Measurements from ENCODE around the gene GALNT18.

The GALNT18 gene

GRCh38 chr11:11301212-11301611 lies 320.6 kb downstream of the GALNT18 start:
- no peak overlapping the region for H3K9ac ChIP-seq (ENCODE audit: low read depth in 1 of 2, low read length in 2 of 2)
- no peaks in the 10 kb centered on the region for H3K9me3 ChIP-seq (ENCODE audit: control insufficient read depth in 2 of 2, low read length in 2 of 2)
- H3K27me3 ChIP-seq (ENCODE audit: control insufficient read depth in 2 of 2, insufficient read depth in 2 of 2, low read length in 2 of 2): no peaks in the 10 kb centered on the region
- H3K36me3 ChIP-seq (ENCODE audit: control insufficient read depth in 2 of 2, insufficient read depth in 2 of 2, low read length in 2 of 2): no peaks in the 10 kb centered on the region
- H3K27ac ChIP-seq (ENCODE audit: low read depth in 2 of 2, low read length in 2 of 2): no peak overlapping the region
- H3K4me3 ChIP-seq (ENCODE audit: low read length in 2 of 2): no peak overlapping the region
- H3K4me1 ChIP-seq (ENCODE audit: control insufficient read depth in 2 of 2, insufficient read depth in 2 of 2, low read length in 2 of 2): no peaks in the 10 kb centered on the region

- Histone ChIP-seq H3K36me3 (ENCODE audit: control insufficient read depth in 2 of 2, insufficient read depth in 2 of 2, low read length in 2 of 2) (no peaks in the 10 kb centered on the region), H3K9ac (ENCODE audit: low read depth in 1 of 2, low read length in 2 of 2) (no peak overlapping the region), H3K4me1 (ENCODE audit: control insufficient read depth in 2 of 2, insufficient read depth in 2 of 2, low read length in 2 of 2) (no peaks in the 10 kb centered on the region), H3K27me3 (ENCODE audit: control insufficient read depth in 2 of 2, insufficient read depth in 2 of 2, low read length in 2 of 2) (no peaks in the 10 kb centered on the region), H3K27ac (ENCODE audit: low read depth in 2 of 2, low read length in 2 of 2) (no peak overlapping the region), H3K9me3 (ENCODE audit: control insufficient read depth in 2 of 2, low read length in 2 of 2) (no peaks in the 10 kb centered on the region), H3K4me3 (ENCODE audit: low read length in 2 of 2) (no peak overlapping the region)
Observed at GRCh38 chr11:11297578-11297977, 324.2 kb downstream of the GALNT18 start.

DNA sequence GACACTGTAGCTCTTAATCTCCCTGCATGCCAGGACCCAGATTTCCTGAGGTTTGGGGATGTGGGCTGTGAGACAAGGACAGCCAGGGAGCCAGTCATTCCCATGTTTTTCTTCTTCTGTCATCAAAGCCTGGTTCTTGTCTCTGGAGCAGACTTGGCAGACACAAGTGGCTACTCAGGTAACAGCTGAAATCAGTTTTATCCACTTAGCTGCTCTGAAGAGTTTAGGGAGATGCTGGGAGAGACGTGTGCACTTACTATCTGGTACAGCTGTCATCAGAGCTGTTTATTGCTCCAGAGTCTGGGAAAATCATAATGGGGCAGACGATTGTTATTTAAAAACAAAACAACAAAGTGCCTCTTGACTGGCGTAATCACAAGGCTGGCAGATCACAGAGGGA lies 325.4 kb downstream of the GALNT18 start:
- Histone ChIP-seq H3K9me3 (ENCODE audit: control insufficient read depth in 2 of 2, low read length in 2 of 2) (no peaks in the 10 kb centered on the region), H3K4me3 (ENCODE audit: low read length in 2 of 2) (no peak overlapping the region), H3K4me1 (ENCODE audit: control insufficient read depth in 2 of 2, insufficient read depth in 2 of 2, low read length in 2 of 2) (no peaks in the 10 kb centered on the region), H3K27me3 (ENCODE audit: control insufficient read depth in 2 of 2, insufficient read depth in 2 of 2, low read length in 2 of 2) (no peaks in the 10 kb centered on the region), H3K36me3 (ENCODE audit: control insufficient read depth in 2 of 2, insufficient read depth in 2 of 2, low read length in 2 of 2) (no peaks in the 10 kb centered on the region), H3K27ac (ENCODE audit: low read depth in 2 of 2, low read length in 2 of 2) (no peak overlapping the region), H3K9ac (ENCODE audit: low read depth in 1 of 2, low read length in 2 of 2) (no peak overlapping the region)

- H3K9ac ChIP-seq (ENCODE audit: low read depth in 1 of 2, low read length in 2 of 2): no peak overlapping the region
- no peaks in the 10 kb centered on the region for H3K9me3 ChIP-seq (ENCODE audit: control insufficient read depth in 2 of 2, low read length in 2 of 2)
- no peak overlapping the region for H3K4me3 ChIP-seq (ENCODE audit: low read length in 2 of 2)
- H3K4me1 ChIP-seq (ENCODE audit: control insufficient read depth in 2 of 2, insufficient read depth in 2 of 2, low read length in 2 of 2): no peaks in the 10 kb centered on the region
- H3K27ac ChIP-seq (ENCODE audit: low read depth in 2 of 2, low read length in 2 of 2): no peak overlapping the region
- no peaks in the 10 kb centered on the region for H3K27me3 ChIP-seq (ENCODE audit: control insufficient read depth in 2 of 2, insufficient read depth in 2 of 2, low read length in 2 of 2)
- H3K36me3 ChIP-seq (ENCODE audit: control insufficient read depth in 2 of 2, insufficient read depth in 2 of 2, low read length in 2 of 2): no peaks in the 10 kb centered on the region
Observed at GRCh38 chr11:11294551-11294855, 327.3 kb downstream of the GALNT18 start.

DNA sequence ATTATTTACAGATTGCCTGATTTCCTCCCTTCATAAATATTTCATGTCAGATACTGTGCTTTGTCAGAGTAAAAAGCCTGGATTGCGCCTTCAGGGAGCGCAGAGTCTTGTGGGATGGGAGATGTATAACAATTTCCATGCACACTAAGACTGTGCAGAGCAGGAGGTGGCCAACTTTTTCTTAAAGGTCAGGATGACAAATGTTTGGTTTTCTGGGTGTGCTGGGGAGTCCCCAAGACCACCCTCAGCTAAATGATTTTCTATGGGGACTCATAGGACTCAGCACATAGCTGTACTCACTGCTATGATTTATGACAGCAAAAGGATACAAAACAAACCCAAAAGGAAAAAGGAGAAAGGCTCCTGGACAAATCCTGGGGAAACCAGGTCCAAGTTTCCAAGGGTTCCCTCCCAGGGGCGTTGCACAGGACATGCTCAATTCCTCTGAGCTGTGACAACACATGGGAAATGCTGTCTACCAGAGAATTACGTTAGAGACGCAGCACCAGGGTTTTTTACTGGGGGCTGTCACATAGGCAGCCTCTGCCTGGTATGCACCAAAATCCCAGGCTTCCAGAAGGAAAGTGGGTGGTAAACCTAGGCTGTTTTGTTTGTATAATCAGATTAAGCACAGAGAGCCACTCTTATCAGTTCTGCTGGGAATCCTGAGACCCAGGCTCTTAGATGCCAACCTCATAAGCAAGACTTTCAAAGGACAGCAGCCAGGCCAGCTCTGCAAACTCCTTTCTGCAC lies 327.8 kb downstream of the GALNT18 start:
- no peak overlapping the region for H3K9ac ChIP-seq (ENCODE audit: low read depth in 1 of 2, low read length in 2 of 2)
- no peaks in the 10 kb centered on the region for H3K9me3 ChIP-seq (ENCODE audit: control insufficient read depth in 2 of 2, low read length in 2 of 2)
- H3K4me1 ChIP-seq (ENCODE audit: control insufficient read depth in 2 of 2, insufficient read depth in 2 of 2, low read length in 2 of 2): no peaks in the 10 kb centered on the region
- H3K27me3 ChIP-seq (ENCODE audit: control insufficient read depth in 2 of 2, insufficient read depth in 2 of 2, low read length in 2 of 2): no peaks in the 10 kb centered on the region
- no peak overlapping the region for H3K27ac ChIP-seq (ENCODE audit: low read depth in 2 of 2, low read length in 2 of 2)
- no peaks in the 10 kb centered on the region for H3K36me3 ChIP-seq (ENCODE audit: control insufficient read depth in 2 of 2, insufficient read depth in 2 of 2, low read length in 2 of 2)
- no peak overlapping the region for H3K4me3 ChIP-seq (ENCODE audit: low read length in 2 of 2)

- Histone ChIP-seq H3K36me3 (ENCODE audit: control insufficient read depth in 2 of 2, insufficient read depth in 2 of 2, low read length in 2 of 2) (no peaks in the 10 kb centered on the region), H3K27ac (ENCODE audit: low read depth in 2 of 2, low read length in 2 of 2) (no peak overlapping the region), H3K27me3 (ENCODE audit: control insufficient read depth in 2 of 2, insufficient read depth in 2 of 2, low read length in 2 of 2) (no peaks in the 10 kb centered on the region), H3K9ac (ENCODE audit: low read depth in 1 of 2, low read length in 2 of 2) (no peak overlapping the region), H3K4me1 (ENCODE audit: control insufficient read depth in 2 of 2, insufficient read depth in 2 of 2, low read length in 2 of 2) (no peaks in the 10 kb centered on the region), H3K4me3 (ENCODE audit: low read length in 2 of 2) (no peak overlapping the region), H3K9me3 (ENCODE audit: control insufficient read depth in 2 of 2, low read length in 2 of 2) (no peaks in the 10 kb centered on the region)
Observed at GRCh38 chr11:11292839-11293238, 329.0 kb downstream of the GALNT18 start.

DNA sequence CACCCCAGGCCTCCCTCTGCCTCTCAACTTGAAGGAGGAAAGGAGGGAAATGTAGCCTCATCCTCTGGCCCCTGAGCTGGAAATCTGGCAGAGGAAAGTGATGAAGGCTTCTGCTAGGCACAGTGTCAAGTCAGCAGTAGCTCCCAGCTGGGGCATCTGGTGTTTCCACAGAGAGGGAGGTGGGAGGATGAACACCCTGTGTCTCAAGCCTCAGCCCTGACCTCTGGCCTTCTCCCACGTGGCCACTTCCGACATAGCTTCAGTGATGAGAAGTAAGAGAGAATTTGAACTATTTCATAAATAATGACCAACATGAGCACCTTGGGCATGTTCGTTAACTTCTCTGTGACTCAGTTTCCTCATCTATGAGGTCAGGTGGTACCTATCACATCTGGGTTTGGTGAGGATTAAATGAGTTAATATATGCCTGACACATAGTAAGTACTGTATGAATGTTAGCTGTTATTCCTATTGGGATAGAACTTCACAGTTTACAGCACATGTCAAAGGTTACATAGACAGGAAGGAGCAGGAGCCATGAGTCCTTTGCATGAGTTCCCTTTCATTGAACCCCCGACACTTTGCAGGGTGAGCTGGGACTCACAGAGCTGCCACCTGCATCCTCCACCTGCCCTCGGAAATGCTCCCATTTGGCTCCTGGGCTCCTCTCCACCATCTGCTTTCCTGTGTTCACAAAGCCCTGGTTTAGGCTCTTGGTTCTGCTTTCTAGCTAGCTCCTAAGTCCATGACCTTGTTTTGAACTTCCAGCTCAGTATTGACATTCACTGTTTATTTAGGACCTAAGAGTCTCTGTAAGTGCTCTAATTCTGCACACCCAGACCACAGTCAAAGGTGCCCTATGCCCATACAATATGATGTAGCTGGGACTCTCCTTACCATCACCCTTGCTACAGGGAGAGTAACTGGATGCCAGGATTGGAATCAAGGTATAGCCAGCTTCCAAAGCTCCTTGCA lies 330.5 kb downstream of the GALNT18 start:
- Histone ChIP-seq H3K4me3 (ENCODE audit: low read length in 2 of 2) (no peak overlapping the region), H3K27me3 (ENCODE audit: control insufficient read depth in 2 of 2, insufficient read depth in 2 of 2, low read length in 2 of 2) (no peaks in the 10 kb centered on the region), H3K4me1 (ENCODE audit: control insufficient read depth in 2 of 2, insufficient read depth in 2 of 2, low read length in 2 of 2) (no peaks in the 10 kb centered on the region), H3K9me3 (ENCODE audit: control insufficient read depth in 2 of 2, low read length in 2 of 2) (no peaks in the 10 kb centered on the region), H3K36me3 (ENCODE audit: control insufficient read depth in 2 of 2, insufficient read depth in 2 of 2, low read length in 2 of 2) (no peaks in the 10 kb centered on the region), H3K9ac (ENCODE audit: low read depth in 1 of 2, low read length in 2 of 2) (no peak overlapping the region), H3K27ac (ENCODE audit: low read depth in 2 of 2, low read length in 2 of 2) (no peak overlapping the region)

GRCh38 chr11:11290354-11290753 lies 331.5 kb downstream of the GALNT18 start:
- Histone ChIP-seq H3K9me3 (ENCODE audit: control insufficient read depth in 2 of 2, low read length in 2 of 2) (no peaks in the 10 kb centered on the region), H3K27me3 (ENCODE audit: control insufficient read depth in 2 of 2, insufficient read depth in 2 of 2, low read length in 2 of 2) (no peaks in the 10 kb centered on the region), H3K36me3 (ENCODE audit: control insufficient read depth in 2 of 2, insufficient read depth in 2 of 2, low read length in 2 of 2) (no peaks in the 10 kb centered on the region), H3K4me3 (ENCODE audit: low read length in 2 of 2) (no peak overlapping the region), H3K9ac (ENCODE audit: low read depth in 1 of 2, low read length in 2 of 2) (no peak overlapping the region), H3K27ac (ENCODE audit: low read depth in 2 of 2, low read length in 2 of 2) (no peak overlapping the region), H3K4me1 (ENCODE audit: control insufficient read depth in 2 of 2, insufficient read depth in 2 of 2, low read length in 2 of 2) (no peaks in the 10 kb centered on the region)

- Histone ChIP-seq H3K4me3 (ENCODE audit: low read length in 2 of 2) (no peak overlapping the region), H3K9ac (ENCODE audit: low read depth in 1 of 2, low read length in 2 of 2) (no peak overlapping the region), H3K27me3 (ENCODE audit: control insufficient read depth in 2 of 2, insufficient read depth in 2 of 2, low read length in 2 of 2) (no peaks in the 10 kb centered on the region), H3K36me3 (ENCODE audit: control insufficient read depth in 2 of 2, insufficient read depth in 2 of 2, low read length in 2 of 2) (no peaks in the 10 kb centered on the region), H3K9me3 (ENCODE audit: control insufficient read depth in 2 of 2, low read length in 2 of 2) (no peaks in the 10 kb centered on the region), H3K27ac (ENCODE audit: low read depth in 2 of 2, low read length in 2 of 2) (no peak overlapping the region), H3K4me1 (ENCODE audit: control insufficient read depth in 2 of 2, insufficient read depth in 2 of 2, low read length in 2 of 2) (no peaks in the 10 kb centered on the region)
Observed at GRCh38 chr11:11289669-11290068, 332.1 kb downstream of the GALNT18 start.

GRCh38 chr11:11288972-11289616 lies 332.7 kb downstream of the GALNT18 start:
- H3K27me3 ChIP-seq (ENCODE audit: control insufficient read depth in 2 of 2, insufficient read depth in 2 of 2, low read length in 2 of 2): no peaks in the 10 kb centered on the region

More at GRCh38 chr11:11288972-11289616, 332.7 kb downstream of the GALNT18 start:
- no peak overlapping the region for H3K9ac ChIP-seq (ENCODE audit: low read depth in 1 of 2, low read length in 2 of 2)
- H3K36me3 ChIP-seq (ENCODE audit: control insufficient read depth in 2 of 2, insufficient read depth in 2 of 2, low read length in 2 of 2): no peaks in the 10 kb centered on the region
- no peak overlapping the region for H3K4me3 ChIP-seq (ENCODE audit: low read length in 2 of 2)
- H3K9me3 ChIP-seq (ENCODE audit: control insufficient read depth in 2 of 2, low read length in 2 of 2): no peaks in the 10 kb centered on the region
- H3K4me1 ChIP-seq (ENCODE audit: control insufficient read depth in 2 of 2, insufficient read depth in 2 of 2, low read length in 2 of 2): no peaks in the 10 kb centered on the region
- H3K27ac ChIP-seq (ENCODE audit: low read depth in 2 of 2, low read length in 2 of 2): no peak overlapping the region

All from mucosa of rectum (tissue), 2 donors.